H1 (cell line): ENCODE results near the gene DEPP1. TPM values are rescaled to one million over a fixed set of nuclear protein-coding genes. Genes with fewer than 3 reads are reported as not detected.

Source experiments
- CTCF ChIA-PET: fragments of 300-600 bp; sonication (Branson Sonifier 250); formaldehyde crosslinking; loops from one replicate; lab custom pipeline; 2021; ENCODE audit not compliant: partially characterized antibody; lab: Charles Lee
- POLR2A ChIA-PET: fragments of 300-600 bp; sonication (Branson Sonifier 250); formaldehyde crosslinking; loops from one replicate; lab custom pipeline; 2021; ENCODE audit warnings: inconsistent platforms; ENCODE audit not compliant: partially characterized antibody; lab: Charles Lee
- DNase-seq, 2 experiments: peaks; one replicate each; pipeline versions ENCODE4 v3.0.0 to v3.0.0-alpha.2; 2010 to 2022; ENCODE audit warnings: low spot score in 2 of 2, low read depth in 1 of 2, mixed read lengths in 1 of 2
- FAIRE-seq: peaks from 2 replicates; lab custom pipeline; 2011; peaks lifted over from hg19 to GRCh38; lab: Jason Lieb, UNC
- H2AFZ ChIP-seq: 2 replicates; pipeline ENCODE4 v1.8.1; 2012; ENCODE audit warnings: low read length, inconsistent platforms
- H2AK5ac ChIP-seq: 2 replicates; pipeline ENCODE4 v1.6.1; 2013; ENCODE audit warnings: low read depth, low read length
- H2BK120ac ChIP-seq: replicated peaks from 2 replicates; pipeline ENCODE3; 2013; ENCODE audit warnings: low read depth, low read length, inconsistent platforms
- H2BK12ac ChIP-seq: 2 replicates; pipeline ENCODE4 v1.6.1; 2013; ENCODE audit warnings: low read depth, low read length
- H2BK15ac ChIP-seq: 2 replicates; pipeline ENCODE4 v1.6.1; 2013; ENCODE audit warnings: low read length
- H2BK20ac ChIP-seq: 2 replicates; pipeline ENCODE4 v1.6.1; 2013; ENCODE audit warnings: low read length
- H2BK5ac ChIP-seq: 2 replicates; pipeline ENCODE4 v1.6.1; 2013; ENCODE audit warnings: low read depth, low read length
- H3K14ac ChIP-seq: 2 replicates; pipeline ENCODE4 v1.6.1; 2013; ENCODE audit warnings: inconsistent platforms; ENCODE audit not compliant: insufficient read length
- H3K18ac ChIP-seq: 2 replicates; pipeline ENCODE4 v1.6.1; 2013; ENCODE audit warnings: low read length; ENCODE audit errors: extremely low read depth
- H3K23ac ChIP-seq: 2 replicates; pipeline ENCODE4 v1.6.1; 2013; ENCODE audit warnings: inconsistent platforms; ENCODE audit not compliant: insufficient read length
- H3K23me2 ChIP-seq: 2 replicates; pipeline ENCODE4 v1.6.1; 2013; ENCODE audit warnings: low read depth, low read length
- H3K27ac ChIP-seq: 2 replicates; pipeline ENCODE4 v1.6.1; 2011; ENCODE audit warnings: low read depth, low read length, inconsistent platforms
- H3K27me3 ChIP-seq, 4 experiments: replicated peaks in 1 of 4; 1 replicate in 1 of 4; 2 replicates in 3 of 4; pipeline versions ENCODE4 v1.6.1 to v1.8.1; 2011 to 2013; ENCODE audit warnings: low read length in 3 of 4, mild to moderate bottlenecking in 3 of 4, inconsistent platforms in 2 of 4, mixed read lengths in 2 of 4, moderate library complexity in 1 of 4; ENCODE audit not compliant: control insufficient read depth in 3 of 4, insufficient read depth in 3 of 4; ENCODE audit errors: extremely low read depth in 1 of 4
- H3K36me3 ChIP-seq, 4 experiments: 2 replicates each; pipeline versions ENCODE4 v1.6.1 to v1.8.1; 2011 to 2013; ENCODE audit warnings: mild to moderate bottlenecking in 4 of 4, low read length in 3 of 4, moderate library complexity in 2 of 4, control low read depth in 1 of 4, inconsistent platforms in 1 of 4; ENCODE audit not compliant: insufficient read depth in 4 of 4, control insufficient read depth in 2 of 4
- H3K4ac ChIP-seq: replicated peaks from 2 replicates; pipeline ENCODE3; 2013; ENCODE audit warnings: low read length, low read depth, mixed read lengths, inconsistent platforms; ENCODE audit not compliant: insufficient read length
- H3K4me1 ChIP-seq, 4 experiments: replicated peaks in 1 of 4; 1 replicate in 1 of 4; 2 replicates in 3 of 4; pipeline versions ENCODE4 v1.6.1 to v1.8.1; 2011 to 2013; ENCODE audit warnings: low read length in 3 of 4, inconsistent platforms in 2 of 4, mixed read lengths in 1 of 4; ENCODE audit not compliant: insufficient read depth in 4 of 4, control insufficient read depth in 3 of 4
- H3K4me2 ChIP-seq, 2 experiments: 2 replicates each; pipeline versions ENCODE4 v1.6.1 to v1.8.1; 2011 to 2013; ENCODE audit warnings: low read depth in 2 of 2, low read length in 2 of 2, control low read depth in 1 of 2, inconsistent platforms in 1 of 2, mild to moderate bottlenecking in 1 of 2; ENCODE audit not compliant: insufficient read depth in 1 of 2
- H3K4me3 ChIP-seq, 4 experiments: fragments of 200-600, 300-600 bp in 1 of 4; sonication (generic), shearing (Covaris generic), sonication (Bioruptor Twin) in 1 of 4; 2 replicates each; pipeline versions ENCODE4 v1.5.1 to v1.8.1; 2011 to 2016; ENCODE audit warnings: low read length in 4 of 4, low read depth in 3 of 4, control low read depth in 2 of 4, inconsistent platforms in 2 of 4, mild to moderate bottlenecking in 2 of 4, mixed read lengths in 1 of 4, moderate library complexity in 1 of 4; ENCODE audit not compliant: insufficient read depth in 2 of 4; ENCODE audit errors: extremely low read depth in 1 of 4
- H3K56ac ChIP-seq: replicated peaks from 2 replicates; pipeline ENCODE3; 2013; ENCODE audit warnings: low read depth, mild to moderate bottlenecking, mixed read lengths, low read length, inconsistent platforms; ENCODE audit not compliant: insufficient read length
- H3K79me1 ChIP-seq: 2 replicates; pipeline ENCODE4 v1.6.1; 2013; ENCODE audit warnings: low read depth, low read length, control low read depth
- H3K79me2 ChIP-seq, 2 experiments: 2 replicates each; pipeline versions ENCODE4 v1.6.1 to v1.8.1; 2012 to 2013; ENCODE audit warnings: low read length in 2 of 2, mild to moderate bottlenecking in 2 of 2, inconsistent platforms in 1 of 2; ENCODE audit not compliant: insufficient read depth in 2 of 2, control insufficient read depth in 1 of 2
- H3K9ac ChIP-seq, 4 experiments: replicated peaks in 1 of 4; 1 replicate in 1 of 4; 2 replicates in 3 of 4; pipeline versions ENCODE4 v1.6.1 to v1.8.1; 2011 to 2013; ENCODE audit warnings: low read depth in 3 of 4, low read length in 3 of 4, control low read depth in 2 of 4, mild to moderate bottlenecking in 2 of 4, moderate library complexity in 2 of 4, inconsistent platforms in 1 of 4; ENCODE audit errors: extremely low read depth in 1 of 4
- H3K9me3 ChIP-seq, 2 experiments: 2 replicates each; pipeline versions ENCODE4 v1.6.1 to v1.8.1; 2012 to 2013; ENCODE audit warnings: mild to moderate bottlenecking in 2 of 2, moderate library complexity in 2 of 2, control low read depth in 1 of 2, inconsistent platforms in 1 of 2, low read depth in 1 of 2, low read length in 1 of 2, mixed read lengths in 1 of 2; ENCODE audit not compliant: insufficient read depth in 2 of 2
- H4K20me1 ChIP-seq, 2 experiments: replicated peaks in 1 of 2; 2 replicates each; pipeline versions ENCODE3 to v1.8.1; 2011 to 2013; ENCODE audit warnings: inconsistent platforms in 2 of 2, low read length in 2 of 2, mild to moderate bottlenecking in 1 of 2; ENCODE audit not compliant: insufficient read depth in 2 of 2, control insufficient read depth in 1 of 2
- H4K5ac ChIP-seq: 2 replicates; pipeline ENCODE4 v1.6.1; 2013; ENCODE audit warnings: low read length, low read depth, mixed read lengths, inconsistent platforms; ENCODE audit not compliant: insufficient read length
- H4K8ac ChIP-seq: 2 replicates; pipeline ENCODE4 v1.8.0; 2013; ENCODE audit warnings: mild to moderate bottlenecking, moderate library complexity, low read length, inconsistent platforms; ENCODE audit not compliant: insufficient read depth; ENCODE audit errors: extremely low read depth
- H4K91ac ChIP-seq: replicated peaks from 2 replicates; pipeline ENCODE3; 2013; ENCODE audit warnings: low read length, mixed read lengths, inconsistent platforms; ENCODE audit not compliant: insufficient read length
- E2F6 ChIP-seq: IDR thresholded peaks from 2 replicates; pipeline ENCODE4 v1.6.1; 2012; ENCODE audit warnings: inconsistent platforms
- KDM1A ChIP-seq: fragments of 200-600, 300-600 bp; sonication (generic); IDR thresholded peaks from 2 replicates; pipeline ENCODE4 v1.7.1; 2016; ENCODE audit warnings: mild to moderate bottlenecking, low read length, borderline replicate concordance
- WGBS, 2 experiments: shearing (Covaris generic) in 1 of 2; methylation state at CpG; one replicate each; pipeline versions ENCODE4 v1.1.6 to v1.1.7; 2013 to 2015; ENCODE audit warnings: low lambda C conversion rate in 2 of 2, mixed read lengths in 2 of 2, inconsistent platforms in 1 of 2, low coverage in 1 of 2, missing lambda C conversion rate in 1 of 2; ENCODE audit not compliant: insufficient replicate concordance in 2 of 2, insufficient coverage in 1 of 2, insufficient read length in 1 of 2; ENCODE audit errors: extremely low coverage in 1 of 2, missing lambda C conversion rate in 1 of 2; 5-methylcytosine and 5-hydroxymethylcytosine counted together
- polyA plus RNA-seq, 7 experiments: library from polyadenylated mRNA; depleted of rRNA in 3 of 7; stranded (reverse) in 5 of 7; unstranded in 2 of 7; fragments of >200 nt in 5 of 7; fragments of 200-250 nt in 2 of 7; gene quantifications; 1 replicate in 5 of 7; 2 replicates in 1 of 7; 4 replicates in 1 of 7; pipeline versions ENCODE4 v1.2.1 to v1.2.3, GENCODE V29; 2011 to 2013; ENCODE audit warnings: missing spikeins in 2 of 7, mixed read lengths in 2 of 7
- total RNA-seq: library from RNA; stranded (reverse); fragmentation: NEBNext Ultra II Directional; extraction: Animal tissue kit (Norgen Biotek cat#: 25700); gene quantifications from 2 replicates; pipeline ENCODE4 v1.2.1, GENCODE V29; 2021

The DEPP1 gene
- total and polyA plus RNA-seq, 2 of the 8 experiments (the other 6 are each of a cell fraction or from before 2014, with no cell fraction given) = 0.67 to 4.5 TPM

- FAIRE-seq = no peak
- Histone ChIP-seq H3K79me1 (no peaks in the 10 kb centered on the region; the same call in 1 of the 2 replicates), H3K9me3 (peaks cover 0 to 10% of the 10 kb centered on the region in 2 experiments; a peak in 2 of 4 replicates), H2BK120ac (no peak overlapping the region), H4K5ac (no peak overlapping the region), H3K18ac (no peak overlapping the region), H3K27me3 (no peaks in the 10 kb centered on the region; a peak in 2 of 7 replicates), H3K36me3 (no peaks in the 10 kb centered on the region), H2BK5ac (no peak overlapping the region), H2AFZ (no peak overlapping the region), H4K8ac (no peak overlapping the region), H2AK5ac (no peak overlapping the region), H4K20me1 (no peaks in the 10 kb centered on the region), H3K23me2 (no peaks in the 10 kb centered on the region), H2BK12ac (no peak overlapping the region), H3K27ac (no peak overlapping the region), H3K23ac (no peak overlapping the region), H2BK20ac (no peak overlapping the region), H3K4me3 (no peak overlapping the region), H4K91ac (no peak overlapping the region), H3K9ac (no peak overlapping the region), H3K56ac (no peak overlapping the region), H3K14ac (no peak overlapping the region), H3K79me2 (no peaks in the 10 kb centered on the region), H3K4me1 (no peaks in the 10 kb centered on the region), H3K4ac (no peak overlapping the region), H2BK15ac (0 out of 2 replicates have a peak overlapping the region, but pooled peaks have one; percentile 23), H3K4me2 (no peak overlapping the region)
- TF ChIP-seq E2F6 (no peak), KDM1A (no peak)
- 93% methylated on average over 2 of the region's 2 CpGs; no CpG with 5 or more reads in 1 of the 2 experiments for WGBS, 2 experiments
- ChIA-PET CTCF (interaction anchor here (1.0 to 13.4 kb wide), 5 partner anchors 10 to 44 kb away, joined by 4 to 143 read pairs (median 8); no protein-coding TSS in a partner anchor), POLR2A (interaction anchor here (0.6 to 1.3 kb wide), 3 partner anchors 10 to 1466 kb away, joined by 3 read pairs; no protein-coding TSS in a partner anchor)
- peak in 1 of 2 experiments; percentile 16 for DNase-seq
Observed at GRCh38 chr10:44946205-44946604, 32.4 kb downstream of the DEPP1 start.
